A549 treated with dexamethasone at 1 μM for 4 hours (cell line): ENCODE results near the gene KRT27. TPM values are rescaled to one million over a fixed set of nuclear protein-coding genes. Genes with fewer than 3 reads are reported as not detected.

ENCODE experiments used
- total RNA-seq: library from RNA; stranded (reverse); fragments of 200-300 nt; extraction: Qiagen RNA extraction; gene quantifications from 5 replicates; pipeline ENCODE4 v1.2.3, GENCODE V29; 2022

Gene KRT27
- total RNA-seq, result 0.18 TPM in 1 of 5 replicates, not detected in the others

GRCh38 chr17:40782450-40782849, at the start of gene KRT27:
Gene KRT27 (minus strand): TSS chr17:40782550. CDS start chr17:40782493, 57 bp downstream.

GRCh38 chr17:40822132-40822812, 39.9 kb upstream of the KRT27 start, which contains the start of gene KRT10:
Gene KRT10 (minus strand): TSS chr17:40822614. CDS start chr17:40822585, 29 bp downstream.

GRCh38 chr17:40799859-40800258, 17.5 kb upstream of the KRT27 start, which contains the start of gene KRT28:
Gene KRT28 (minus strand): TSS chr17:40799959. CDS start chr17:40799893, 66 bp downstream.

GRCh38 chr17:40772101-40772500, 10.2 kb downstream of the KRT27 start, which contains the start of gene KRT26:
Gene KRT26 (minus strand): TSS chr17:40772201. CDS start chr17:40772113, 88 bp downstream.

GRCh38 chr17:40755231-40755630, 27.1 kb downstream of the KRT27 start, which contains the start of gene KRT25:
Gene KRT25 (minus strand): TSS chr17:40755331. CDS start chr17:40755271, 60 bp downstream.

Other genes starting within 250 kb of the KRT27 start
- gene CCR7, start 217.1 kb downstream of the KRT27 start, total RNA-seq, result 0.44 to 1.0 TPM (median 0.97 TPM) in 5 replicates
- 103 to 120 TPM (median 112 TPM) in 5 replicates for gene SMARCE1, start 134.7 kb downstream of the KRT27 start, total RNA-seq
- gene KRT222, start 117.4 kb downstream of the KRT27 start, total RNA-seq, result 0.25 to 0.51 TPM (median 0.38 TPM) in 5 replicates
- not detected in 5 replicates for gene KRT24, start 78.8 kb downstream of the KRT27 start, total RNA-seq
- gene KRT25, start 27.2 kb downstream of the KRT27 start, total RNA-seq, result not detected in 5 replicates
- not detected in 5 replicates for gene KRT26, start 10.3 kb downstream of the KRT27 start, total RNA-seq
- gene KRT28, start 17.4 kb upstream of the KRT27 start, total RNA-seq, result not detected in 5 replicates
- 66.5 to 79.2 TPM (median 70.8 TPM) in 5 replicates for gene KRT10, start 40.1 kb upstream of the KRT27 start, total RNA-seq
- not detected in 5 replicates for gene KRT12, start 84.7 kb upstream of the KRT27 start, total RNA-seq
- gene KRT20, start 102.7 kb upstream of the KRT27 start, total RNA-seq, result 0.11 to 0.49 TPM (median 0.19 TPM) in 5 replicates
- 0.07 to 0.18 TPM (median 0.08 TPM) in 5 replicates for gene KRT23, start 155.1 kb upstream of the KRT27 start, total RNA-seq
- not detected in 5 replicates for gene KRT39, start 184.4 kb upstream of the KRT27 start, total RNA-seq
- gene KRT40, start 201.8 kb upstream of the KRT27 start, total RNA-seq, result not detected in 5 replicates
- not detected in 5 replicates for gene KRTAP3-3, start 211.6 kb upstream of the KRT27 start, total RNA-seq
- 0.16 to 0.41 TPM (median 0.28 TPM) in 4 of 5 replicates, not detected in the other for gene KRTAP3-2, start 217.4 kb upstream of the KRT27 start, total RNA-seq
- gene KRTAP3-1, start 226.6 kb upstream of the KRT27 start, total RNA-seq, result not detected in 5 replicates
- gene KRTAP1-5, start 244.7 kb upstream of the KRT27 start, total RNA-seq, result not detected in 5 replicates
- gene KRTAP1-4, start 247.6 kb upstream of the KRT27 start, total RNA-seq, result not detected in 5 replicates